K562 (cell line): ENCODE measurements around the gene WDR49. TPM values are rescaled to one million over a fixed set of nuclear protein-coding genes. Genes with fewer than 3 reads are reported as not detected.

Experiments used
- BRCA1 ChIP-seq, 2 experiments: fragments of 450-650 bp in 1 of 2; sonication (generic) in 1 of 2; formaldehyde crosslinking in 1 of 2; IDR thresholded peaks; 2 replicates each; pipeline versions ENCODE4 v1.5.0 to v1.6.1; 2017 to 2020; ENCODE audit warnings: mild to moderate bottlenecking in 1 of 2, missing genetic modification reagents in 1 of 2
- CBFA2T3 ChIP-seq: fragments of 450-650 bp; IDR thresholded peaks from 2 replicates; pipeline ENCODE4 v1.6.1; 2017
- CREB1 ChIP-seq, 2 experiments: sonication (generic) in 1 of 2; formaldehyde crosslinking in 1 of 2; IDR thresholded peaks; 2 replicates each; pipeline versions ENCODE4 v1.6.1 to v1.8.0; 2012 to 2022; ENCODE audit warnings: inconsistent platforms in 1 of 2, mild to moderate bottlenecking in 1 of 2, missing genetic modification reagents in 1 of 2, moderate library complexity in 1 of 2
- CXXC5 ChIP-seq: fragments of 250-450 bp; sonication (Bioruptor Pico); IDR thresholded peaks from 2 replicates; pipeline ENCODE4 v1.8.0; 2022; ENCODE audit warnings: inconsistent platforms, mild to moderate bottlenecking, moderate library complexity
- E4F1 ChIP-seq: fragments of 250-450 bp; sonication (Bioruptor Pico); IDR thresholded peaks from 2 replicates; pipeline ENCODE4 v1.5.0; 2021; ENCODE audit warnings: mild to moderate bottlenecking, borderline replicate concordance
- IRF1 ChIP-seq: sonication (generic); formaldehyde crosslinking; IDR thresholded peaks from 2 replicates; pipeline ENCODE4 v1.8.0; 2022; ENCODE audit warnings: missing genetic modification reagents, mild to moderate bottlenecking, borderline replicate concordance
- PTBP1 ChIP-seq: fragments of 200-400 bp; formaldehyde crosslinking; IDR thresholded peaks from 2 replicates; pipeline ENCODE4 v1.6.1; 2017; ENCODE audit warnings: low read depth, low read length
- TEAD4 ChIP-seq, 2 experiments: sonication (generic) in 1 of 2; formaldehyde crosslinking in 1 of 2; IDR thresholded peaks; 2 replicates each; pipeline versions ENCODE4 v1.6.1 to v1.8.0; 2012 to 2022; ENCODE audit warnings: borderline replicate concordance in 1 of 2, inconsistent platforms in 1 of 2, low read length in 1 of 2, mild to moderate bottlenecking in 1 of 2, missing genetic modification reagents in 1 of 2
- ZBTB1 ChIP-seq: sonication (generic); formaldehyde crosslinking; IDR thresholded peaks from 2 replicates; pipeline ENCODE4 v1.8.1; 2023; ENCODE audit warnings: missing genetic modification reagents, low read depth, mild to moderate bottlenecking, borderline replicate concordance
- ZFP1 ChIP-seq: fragments of 450-650 bp; formaldehyde crosslinking; IDR thresholded peaks from 2 replicates; pipeline ENCODE4 v1.4.0; 2020; ENCODE audit warnings: mild to moderate bottlenecking, mixed read lengths
- polyA plus RNA-seq, 8 experiments: library from polyadenylated mRNA; depleted of rRNA in 4 of 8; stranded (reverse) in 5 of 8; unstranded in 3 of 8; fragments of >200 nt; fragmentation: Nextera tagmentation in 2 of 8; fragmentation: Illumina TruSeq in 1 of 8; extraction: Ambion mirVana in 2 of 8; extraction: Trizol in 1 of 8; gene quantifications; 2 replicates each; pipeline versions ENCODE4 v1.2.1 to v1.2.3, GENCODE V29; 2011 to 2014; ENCODE audit warnings: inconsistent platforms in 1 of 8, missing spikeins in 1 of 8
- total RNA-seq, 7 experiments: library from RNA; depleted of rRNA in 6 of 7; stranded (reverse); fragments of >200 nt in 6 of 7; fragmentation: Illumina TruSeq in 2 of 7; extraction: Trizol in 2 of 7; gene quantifications; 2 replicates each; pipeline versions ENCODE4 v1.2.1 to v1.2.3, GENCODE V29; 2011 to 2021; ENCODE audit warnings: low replicate concordance in 1 of 7

The WDR49 gene
- total and polyA plus RNA-seq, 9 of the 15 experiments (the other 6 are each of a cell fraction or from before 2014, with no cell fraction given): not detected

- TF ChIP-seq E4F1 (CRISPR knock-in tag): no peak
- TF ChIP-seq TEAD4 (IDR thresholded peaks at IDR 0.05; ENCODE audit: low read length): peak; percentile 43; the same call in 1 of the 2 replicates
- no peak for TF ChIP-seq TEAD4 (CRISPR knock-in tag; IDR thresholded peaks at IDR 0.05; ENCODE audit: borderline replicate concordance)
- no peak for TF ChIP-seq CXXC5 (CRISPR knock-in tag)
- no peak for TF ChIP-seq ZFP1 (CRISPR knock-in tag)
- peak; percentile 64 for TF ChIP-seq CBFA2T3
- TF ChIP-seq PTBP1: no peak
- no peak for TF ChIP-seq ZBTB1 (CRISPR knock-in tag)
- no peak for TF ChIP-seq IRF1 (CRISPR knock-in tag)
- no peak for TF ChIP-seq CREB1 (IDR thresholded peaks at IDR 0.05)
- TF ChIP-seq CREB1 (CRISPR knock-in tag; IDR thresholded peaks at IDR 0.05): no peak
- no peak for TF ChIP-seq BRCA1 (IDR thresholded peaks at IDR 0.05)
- no peak for TF ChIP-seq BRCA1 (CRISPR knock-in tag; IDR thresholded peaks at IDR 0.05)
These were observed 14.9 kb upstream of the WDR49 start (continued) for GRCh38 chr3:167668651-167669050.
